NT2/D1 (cell line): ENCODE results near the gene CPSF3.
"Not testable (repeated sequence)": the region's sequence is repeated elsewhere in the genome, so short reads cannot be mapped to it uniquely, and the experiment has no call there.

Experiments
- SUZ12 ChIP-seq: IDR thresholded peaks from 2 replicates; pipeline ENCODE4 v1.6.1; 2011; ENCODE audit not compliant: insufficient read length, insufficient read depth; ENCODE audit errors: extremely low read depth
- YY1 ChIP-seq: IDR thresholded peaks from 2 replicates; pipeline ENCODE4 v1.6.1; 2011; ENCODE audit not compliant: insufficient read length, insufficient read depth
- ZNF274 ChIP-seq: IDR thresholded peaks from 2 replicates; pipeline ENCODE4 v1.6.1; 2011; ENCODE audit warnings: mild to moderate bottlenecking, low read depth, low read length

- not testable (repeated sequence) for TF ChIP-seq ZNF274, YY1, SUZ12
Measured at GRCh38 chr2:9513946-9514345, 90.5 kb downstream of the CPSF3 start.
